GM19193 (cell line): ENCODE results near the gene DPP6.

Experiments
- POLR2A ChIP-seq: IDR thresholded peaks from 4 replicates; pipeline ENCODE4 v1.6.1; 2011; ENCODE audit not compliant: insufficient read depth, insufficient read length; ENCODE audit errors: extremely low read depth

Gene DPP6

DNA sequence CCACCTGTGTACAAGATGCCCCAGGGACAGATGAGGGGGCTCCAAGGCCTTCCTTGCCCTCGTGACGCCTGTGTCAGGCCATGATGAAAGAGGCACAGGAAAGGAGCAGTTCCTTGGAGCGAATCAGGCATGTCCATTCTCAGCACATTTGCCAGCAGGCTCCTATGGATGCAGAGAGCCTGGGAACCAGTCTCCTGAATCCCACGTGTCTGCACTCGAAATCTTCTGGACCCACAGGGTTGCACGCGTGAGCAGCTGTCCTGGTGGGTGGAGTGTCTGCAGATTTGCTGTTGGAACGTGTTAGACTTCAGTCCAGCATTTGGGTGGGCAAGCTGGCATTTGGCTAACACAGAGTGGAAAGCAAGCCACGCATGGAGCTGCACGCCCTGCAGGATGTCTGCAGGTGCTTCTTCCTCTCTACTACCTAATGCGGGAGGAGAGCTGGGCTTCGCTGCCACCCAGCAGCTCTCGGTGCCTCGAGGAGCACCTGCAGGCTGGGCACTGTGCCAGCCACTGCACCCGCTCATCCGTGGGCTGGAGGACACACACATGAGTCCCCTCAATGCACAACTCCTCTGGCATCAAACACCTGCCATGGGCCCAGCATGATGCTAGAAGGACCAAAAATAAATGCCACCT, 810.1 kb downstream of the DPP6 start:
- TF ChIP-seq POLR2A: no peak

DNA sequence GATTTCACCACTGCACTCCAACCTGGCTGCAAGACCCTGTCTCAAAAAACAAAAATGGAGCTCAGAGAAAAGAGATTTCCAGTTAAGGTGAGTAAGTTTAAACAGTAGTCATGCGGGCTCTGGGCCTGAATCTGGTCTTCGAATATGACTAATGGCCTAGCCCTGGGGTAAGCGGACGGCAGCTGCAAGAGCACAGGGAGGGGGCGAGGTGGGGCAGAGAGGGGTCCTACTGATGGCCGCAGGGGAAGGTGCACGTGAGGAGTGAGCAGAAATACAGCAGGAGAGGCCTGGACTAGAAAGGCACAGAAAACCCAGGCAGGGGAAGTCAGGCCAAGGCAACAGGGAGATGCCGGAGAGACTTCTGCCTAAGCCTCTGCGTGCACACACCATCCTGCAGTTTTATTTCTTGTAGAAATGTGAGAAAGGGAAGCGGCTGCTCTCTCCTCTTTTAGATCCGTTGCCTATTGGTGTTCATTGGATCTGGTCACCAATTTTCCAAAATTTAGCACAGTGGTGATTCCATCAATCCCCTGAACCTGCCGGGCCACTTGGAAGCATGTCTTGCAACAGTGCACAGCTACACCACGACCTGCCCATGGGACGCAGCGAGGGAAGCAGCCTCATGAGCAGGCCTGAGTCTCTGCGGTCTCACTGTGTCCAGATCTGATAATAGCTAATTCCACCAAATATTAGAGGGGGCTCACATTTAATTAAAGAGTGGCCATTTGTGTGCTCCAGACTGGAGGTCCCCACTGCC, 811.7 kb downstream of the DPP6 start:
- no peak for TF ChIP-seq POLR2A

DNA sequence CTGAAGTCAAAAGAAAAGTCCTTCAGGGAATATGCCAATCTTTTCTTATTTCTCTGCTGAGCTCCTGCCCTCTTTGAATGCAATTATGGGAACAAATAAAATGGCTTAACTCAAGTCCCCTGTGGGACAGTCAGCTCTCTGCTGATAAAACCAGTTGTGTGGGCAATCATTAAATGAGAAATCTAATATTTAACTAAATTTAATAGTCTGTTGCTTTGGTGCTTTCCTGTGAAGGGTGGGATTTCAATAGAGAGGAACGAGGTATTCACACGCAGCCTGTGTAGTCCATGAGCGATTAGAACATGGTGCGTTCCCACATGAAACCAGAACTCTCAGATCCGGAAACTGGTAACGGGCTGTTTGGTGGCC, 812.3 kb downstream of the DPP6 start:
- no peak for TF ChIP-seq POLR2A

- no peak for TF ChIP-seq POLR2A
Observed at GRCh38 chr7:154865984-154866685, 813.9 kb downstream of the DPP6 start.

- TF ChIP-seq POLR2A: peak; percentile 38
Observed at GRCh38 chr7:154867068-154867467, 814.9 kb downstream of the DPP6 start.

DNA sequence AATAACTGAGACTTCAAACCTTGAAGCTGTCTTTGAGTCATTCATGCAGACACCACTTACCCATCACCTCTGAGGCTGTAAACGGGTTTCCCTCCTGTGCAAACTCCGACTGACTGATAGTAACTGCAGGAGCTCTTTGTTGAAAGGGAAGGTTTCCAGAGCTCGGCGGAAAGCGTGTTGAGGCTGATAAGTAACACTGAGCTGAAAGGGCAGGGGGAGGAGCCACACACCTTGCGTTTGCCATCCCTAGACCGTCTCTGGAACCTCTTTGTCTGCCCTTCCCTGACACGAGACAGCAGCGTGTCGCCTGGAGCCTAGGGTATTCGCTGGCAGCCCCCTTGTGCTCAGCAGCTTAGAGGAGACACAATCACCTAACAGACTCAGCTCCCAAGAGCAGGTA, 816.7 kb downstream of the DPP6 start:
- no peak for TF ChIP-seq POLR2A

- no peak for TF ChIP-seq POLR2A
Observed at GRCh38 chr7:154869436-154869835, 817.2 kb downstream of the DPP6 start.

DNA sequence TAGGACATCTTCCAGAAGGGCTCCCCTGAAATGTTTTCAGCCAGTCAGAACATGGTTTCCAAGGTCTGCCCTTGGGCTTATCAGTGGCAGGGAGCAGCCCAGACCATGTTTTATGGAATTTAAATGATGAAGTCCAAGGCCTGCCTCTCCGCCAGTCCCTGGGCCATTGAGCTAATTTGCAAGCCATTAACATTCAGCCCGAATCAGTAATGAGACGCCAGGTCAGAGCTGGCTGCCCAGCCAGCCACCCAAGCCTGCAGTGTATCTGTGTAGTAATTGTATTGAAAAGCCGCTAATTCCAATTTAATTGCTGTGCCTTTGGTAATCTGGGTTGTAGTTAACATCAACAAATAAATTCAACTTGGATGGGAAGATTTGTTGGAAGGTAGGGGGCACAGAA, 819.3 kb downstream of the DPP6 start:
- no peak for TF ChIP-seq POLR2A

GRCh38 chr7:154871928-154872750, 819.9 kb downstream of the DPP6 start:
- no peak for TF ChIP-seq POLR2A

DNA sequence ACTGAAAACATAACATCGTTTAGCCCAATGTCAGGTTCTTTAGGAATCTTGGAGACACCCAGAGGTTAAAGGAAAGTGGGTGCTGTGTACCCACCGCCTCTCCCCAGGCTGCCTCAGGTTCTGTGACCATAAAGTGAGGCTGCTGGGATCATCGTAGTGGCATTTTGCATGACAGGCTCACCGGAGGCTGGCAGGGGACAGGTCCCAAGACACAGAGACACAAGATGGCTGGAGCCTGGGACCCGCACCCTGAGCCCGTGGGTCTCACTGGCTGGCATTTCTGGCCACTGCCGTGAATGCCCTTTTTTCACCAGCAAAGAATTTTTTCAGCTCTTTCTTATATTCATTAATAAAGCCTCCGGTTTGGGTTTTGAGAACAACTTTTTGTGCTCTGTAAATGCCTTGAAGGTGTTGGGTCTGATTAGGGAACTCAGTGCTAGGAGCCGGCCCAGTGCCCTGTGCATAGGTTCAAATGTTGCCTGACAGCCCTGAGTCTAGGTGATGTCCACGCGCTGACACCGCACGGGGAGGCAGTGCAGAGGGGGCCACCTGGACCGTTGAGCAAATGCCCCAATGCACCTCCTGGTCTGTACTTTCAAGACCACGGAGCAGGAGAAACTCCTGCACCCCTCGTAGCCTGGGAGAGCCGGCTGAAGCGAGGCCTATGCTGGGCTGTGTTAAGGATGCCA, 820.8 kb downstream of the DPP6 start:
- no peak for TF ChIP-seq POLR2A

GRCh38 chr7:154873500-154874121, 821.4 kb downstream of the DPP6 start:
- TF ChIP-seq POLR2A: no peak

GRCh38 chr7:154874409-154875113, 822.4 kb downstream of the DPP6 start:
- no peak for TF ChIP-seq POLR2A

GRCh38 chr7:154875297-154875696, 823.1 kb downstream of the DPP6 start:
- no peak for TF ChIP-seq POLR2A
